K562 (cell line): ENCODE measurements around the gene HOXA1.

Experiments used
- BMI1 ChIP-seq: fragments of 150-350 bp; IDR thresholded peaks from 2 replicates; pipeline ENCODE4 v1.6.1; 2014; ENCODE audit warnings: low read length
- CC2D1A ChIP-seq: fragments of 450-650 bp; IDR thresholded peaks from 2 replicates; pipeline ENCODE4 v1.6.1; 2017; ENCODE audit warnings: mild to moderate bottlenecking
- CREM ChIP-seq: IDR thresholded peaks from 2 replicates; pipeline ENCODE4 v1.6.1; 2014; ENCODE audit warnings: antibody characterized with exemption, low read depth
- CTCF ChIP-seq, 3 experiments: IDR thresholded peaks in 2 of 3; conservative IDR thresholded peaks in 1 of 3; 2 replicates each; pipeline ENCODE4 v1.5.1; 2011 to 2012; ENCODE audit warnings: low read length in 3 of 3, mild to moderate bottlenecking in 3 of 3, control low read depth in 2 of 3, improper control_type of control experiment in 1 of 3, inconsistent platforms in 1 of 3, low read depth in 1 of 3, mixed read lengths in 1 of 3, moderate library complexity in 1 of 3; ENCODE audit not compliant: insufficient read depth in 2 of 3
- HMGXB4 ChIP-seq: sonication (generic); formaldehyde crosslinking; IDR thresholded peaks from 2 replicates; pipeline ENCODE4 v1.8.1; 2023; ENCODE audit warnings: mild to moderate bottlenecking, missing genetic modification reagents
- MAZ ChIP-seq, 2 experiments: fragments of 450-650 bp in 1 of 2; sonication (generic) in 1 of 2; formaldehyde crosslinking; IDR thresholded peaks in 1 of 2; conservative IDR thresholded peaks in 1 of 2; 2 replicates each; pipeline versions ENCODE4 v1.4.0 to v1.5.0; 2020; ENCODE audit warnings: mild to moderate bottlenecking in 1 of 2, missing genetic modification reagents in 1 of 2
- NR2F6 ChIP-seq: fragments of 450-650 bp; formaldehyde crosslinking; IDR thresholded peaks from 2 replicates; pipeline ENCODE4 v1.4.0; 2020; ENCODE audit warnings: mild to moderate bottlenecking
- SP1 ChIP-seq: sonication (generic); formaldehyde crosslinking; IDR thresholded peaks from 2 replicates; pipeline ENCODE4 v1.8.1; 2022; ENCODE audit warnings: mild to moderate bottlenecking, missing genetic modification reagents
- TBP ChIP-seq: optimal IDR thresholded peaks from 2 replicates; pipeline ENCODE3; 2011; ENCODE audit warnings: low read depth, low read length, improper control_type of control experiment
- U2AF2 ChIP-seq: fragments of 200-400 bp; formaldehyde crosslinking; optimal IDR thresholded peaks from 2 replicates; pipeline ENCODE3; 2017; ENCODE audit warnings: low read depth, mild to moderate bottlenecking, low read length
- ZNF253 ChIP-seq: fragments of 250-450 bp; sonication (Bioruptor Pico); conservative IDR thresholded peaks from 2 replicates; pipeline ENCODE4 v1.6.1; 2021; ENCODE audit warnings: mild to moderate bottlenecking
- ZNF717 ChIP-seq: fragments of 250-450 bp; sonication (Bioruptor Pico); IDR thresholded peaks from 2 replicates; pipeline ENCODE4 v1.5.0; 2021

- no peak for TF ChIP-seq BMI1
- no peak for TF ChIP-seq CREM
- no peak for TF ChIP-seq U2AF2
- no peak for TF ChIP-seq NR2F6
- no peak for TF ChIP-seq TBP
- no peak for TF ChIP-seq SP1 (CRISPR knock-in tag)
- no peak for TF ChIP-seq CTCF (IDR thresholded peaks at IDR 0.05 in 2 of 3, conservative IDR thresholded peaks at IDR 0.05 in 1 of 3; ENCODE audit: insufficient read depth in 2 of 3, low read depth in 1 of 3, low read length in 3 of 3)
- no peak for TF ChIP-seq ZNF717 (CRISPR knock-in tag)
- TF ChIP-seq ZNF253 (CRISPR knock-in tag) = no peak
- no peak for TF ChIP-seq MAZ (CRISPR knock-in tag; conservative IDR thresholded peaks at IDR 0.05 in 1 of 2, IDR thresholded peaks at IDR 0.05 in 1 of 2)
- TF ChIP-seq HMGXB4 (CRISPR knock-in tag) = no peak
- no peak for TF ChIP-seq CC2D1A
These were observed 22.8 kb upstream of the HOXA1 start for GRCh38 chr7:27118580-27118979.
